ENCODE results near the gene KIAA0232.
A peak's percentile ranks its signal among the peaks of the same experiment; 100 is the strongest.

KIAA0232 gene

DNA sequence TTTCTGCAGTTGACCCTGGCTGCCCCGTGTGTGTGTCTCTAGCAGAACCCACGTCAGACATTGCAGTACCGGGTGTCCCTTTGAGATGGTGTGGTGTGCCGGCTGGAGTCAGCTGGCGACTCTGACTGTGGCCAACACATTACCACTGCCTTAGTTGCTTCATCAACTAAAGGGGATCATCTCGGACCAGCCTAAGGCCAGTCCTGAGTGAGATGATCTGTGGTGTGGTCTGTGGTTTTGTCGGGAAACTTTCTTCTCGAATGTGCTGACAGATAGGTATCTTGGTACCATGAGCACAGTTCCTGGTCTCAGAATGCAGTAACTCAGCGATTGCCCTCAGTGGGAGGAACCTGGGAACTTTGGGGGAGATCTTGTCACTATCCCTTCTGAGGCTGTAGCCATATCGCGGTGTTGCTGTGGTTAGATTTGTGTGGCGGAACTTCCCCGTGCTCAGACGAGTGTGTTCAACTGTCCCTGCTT is 142.9 kb downstream of the KIAA0232 start:
- TF ChIP-seq TAF1 (IDR thresholded peaks at IDR 0.05; ENCODE audit: low read depth, low read length) (no peak), PAX5 (IDR thresholded peaks at IDR 0.05; ENCODE audit: insufficient read depth, low read length, severe bottlenecking) (no peak), POLR2A (IDR thresholded peaks at IDR 0.05; ENCODE audit: low read depth, low read length) (no peak), SPI1 (IDR thresholded peaks at IDR 0.05; ENCODE audit: low read depth, low read length) (no peak), POU2F2 (IDR thresholded peaks at IDR 0.05; ENCODE audit: low read depth, low read length) (no peak), POLR2AphosphoS5 (IDR thresholded peaks at IDR 0.05; ENCODE audit: low read depth, low read length) (no peak)
- DNase-seq (ENCODE audit: insufficient read length, low spot score) (no peak), FAIRE-seq (peak; percentile 65)

DNA sequence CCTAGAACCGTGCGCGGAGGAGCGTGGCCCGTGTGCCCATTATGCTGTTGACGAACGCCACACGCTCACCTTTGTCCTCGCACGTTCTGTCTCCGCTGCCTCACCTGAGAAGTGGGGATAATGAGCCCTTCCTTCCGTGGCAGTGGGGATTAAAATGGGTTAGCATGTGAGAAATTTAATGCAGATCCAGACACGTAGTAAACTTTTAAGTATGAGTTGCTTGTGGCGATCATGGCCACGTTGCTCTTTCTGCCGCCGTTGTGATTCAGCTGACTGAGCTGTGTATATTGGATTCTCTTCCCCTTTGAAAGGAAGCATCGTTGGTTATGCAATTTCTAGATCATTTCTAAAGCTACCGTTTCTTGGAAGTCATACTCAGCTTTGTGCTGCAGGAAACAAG is 143.6 kb downstream of the KIAA0232 start:
- TF ChIP-seq TAF1 (IDR thresholded peaks at IDR 0.05; ENCODE audit: low read depth, low read length) (no peak), POLR2AphosphoS5 (IDR thresholded peaks at IDR 0.05; ENCODE audit: low read depth, low read length) (no peak), POLR2A (IDR thresholded peaks at IDR 0.05; ENCODE audit: low read depth, low read length) (no peak), SPI1 (IDR thresholded peaks at IDR 0.05; ENCODE audit: low read depth, low read length) (no peak), PAX5 (IDR thresholded peaks at IDR 0.05; ENCODE audit: insufficient read depth, low read length, severe bottlenecking) (no peak), POU2F2 (IDR thresholded peaks at IDR 0.05; ENCODE audit: low read depth, low read length) (no peak)
- FAIRE-seq (peak; percentile 62), DNase-seq (ENCODE audit: insufficient read length, low spot score) (no peak)

DNA sequence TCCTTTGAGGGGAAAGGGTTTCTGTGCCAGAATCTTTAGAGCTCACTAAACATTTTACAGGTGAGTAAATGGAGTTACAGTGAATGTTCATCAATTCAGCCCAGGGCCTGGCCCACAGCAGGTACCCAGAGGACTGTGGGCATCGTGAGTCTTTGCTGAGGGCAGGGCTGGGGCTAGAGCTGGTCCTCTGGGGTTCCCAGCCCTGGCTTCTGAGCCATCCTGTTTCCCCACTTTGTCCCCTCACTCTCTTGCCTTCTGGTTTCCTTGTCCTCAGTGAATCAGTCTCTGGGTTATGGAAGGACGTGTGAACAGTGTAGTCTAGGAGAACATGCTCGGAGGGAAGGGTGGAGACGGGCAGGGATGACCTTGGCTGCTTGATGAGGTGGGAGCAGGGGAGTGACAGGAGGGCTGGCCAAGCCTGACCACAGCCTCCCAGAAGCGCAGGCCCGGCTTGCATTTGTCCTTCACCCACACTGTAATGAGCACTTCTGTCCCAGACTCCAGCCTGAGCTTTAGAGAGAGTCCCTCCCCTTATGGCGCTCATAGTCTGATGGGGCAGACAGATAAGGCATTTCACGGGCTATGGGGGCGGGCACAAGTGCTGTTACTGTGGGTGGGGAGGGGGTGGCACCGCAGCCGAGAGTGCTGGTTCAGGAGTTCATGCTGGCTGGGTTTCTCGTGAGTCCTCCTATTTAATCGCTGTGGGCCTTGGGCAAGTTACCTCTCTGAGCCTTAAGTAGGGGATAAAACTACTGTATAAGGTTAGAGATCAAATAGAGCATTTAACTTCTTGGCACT is 144.4 kb downstream of the KIAA0232 start:
- FAIRE-seq (no peak), DNase-seq (ENCODE audit: insufficient read length, low spot score) (no peak)

DNA sequence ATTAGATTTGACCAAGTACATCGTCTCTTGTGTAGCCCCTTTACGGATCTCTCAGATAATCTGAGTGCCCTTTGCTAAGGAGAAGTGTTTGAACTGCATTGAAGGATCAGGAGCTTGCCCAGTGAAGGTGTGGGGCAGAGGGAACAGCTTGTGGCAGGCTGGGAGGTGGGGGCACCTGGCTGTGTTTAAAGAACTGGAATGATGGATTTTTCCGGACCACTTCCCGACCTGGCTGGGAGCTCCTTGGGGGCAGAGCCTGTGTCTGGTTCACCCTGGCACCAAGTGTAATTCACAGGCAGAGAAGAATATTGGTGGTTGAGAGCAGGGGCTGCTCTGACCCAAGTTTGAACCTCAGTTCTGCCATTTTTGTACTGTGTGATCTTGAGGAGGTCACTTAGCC is 145.6 kb downstream of the KIAA0232 start:
- DNase-seq (ENCODE audit: insufficient read length, low spot score) (no peak), FAIRE-seq (no peak)
- TF ChIP-seq SPI1 (IDR thresholded peaks at IDR 0.05; ENCODE audit: low read depth, low read length) = no peak
- no peak for TF ChIP-seq POLR2A (IDR thresholded peaks at IDR 0.05; ENCODE audit: low read depth, low read length)
- TF ChIP-seq POU2F2 (IDR thresholded peaks at IDR 0.05; ENCODE audit: low read depth, low read length) = no peak
- no peak for TF ChIP-seq PAX5 (IDR thresholded peaks at IDR 0.05; ENCODE audit: insufficient read depth, low read length, severe bottlenecking)
- no peak for TF ChIP-seq TAF1 (IDR thresholded peaks at IDR 0.05; ENCODE audit: low read depth, low read length)
- TF ChIP-seq POLR2AphosphoS5 (IDR thresholded peaks at IDR 0.05; ENCODE audit: low read depth, low read length) = no peak

More for the DNA sequence above, 144.4 kb downstream of the KIAA0232 start:
- TF ChIP-seq PAX5 (IDR thresholded peaks at IDR 0.05; ENCODE audit: insufficient read depth, low read length, severe bottlenecking) = no peak
- TF ChIP-seq POU2F2 (IDR thresholded peaks at IDR 0.05; ENCODE audit: low read depth, low read length) = no peak
- TF ChIP-seq POLR2A (IDR thresholded peaks at IDR 0.05; ENCODE audit: low read depth, low read length) = no peak
- TF ChIP-seq TAF1 (IDR thresholded peaks at IDR 0.05; ENCODE audit: low read depth, low read length) = no peak
- no peak for TF ChIP-seq SPI1 (IDR thresholded peaks at IDR 0.05; ENCODE audit: low read depth, low read length)
- TF ChIP-seq POLR2AphosphoS5 (IDR thresholded peaks at IDR 0.05; ENCODE audit: low read depth, low read length) = no peak

DNA sequence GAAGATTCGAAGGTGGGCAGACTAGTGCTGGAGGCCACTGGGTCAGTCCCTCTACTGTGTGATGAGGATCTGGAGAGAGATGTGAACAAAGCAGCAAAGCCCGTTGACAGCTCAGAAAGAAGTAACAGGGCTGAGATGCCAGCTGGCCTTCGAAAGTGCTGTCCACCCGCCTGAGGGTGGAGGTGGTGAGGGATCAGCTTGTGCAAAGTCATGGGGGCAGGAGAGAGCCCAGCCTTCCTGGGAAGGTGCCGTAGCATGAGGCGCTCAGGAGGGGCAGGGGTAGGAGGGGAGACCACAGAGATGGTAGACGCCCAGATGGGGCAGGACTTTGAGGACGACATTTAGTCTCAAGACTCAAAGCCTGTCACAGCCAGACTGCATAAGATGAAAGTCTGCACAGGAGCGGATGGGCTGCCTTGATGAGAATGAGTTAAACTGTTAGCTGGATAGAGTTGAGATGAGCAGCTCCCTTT is 146.8 kb downstream of the KIAA0232 start:
- no peak for TF ChIP-seq TAF1 (IDR thresholded peaks at IDR 0.05; ENCODE audit: low read depth, low read length)
- no peak for FAIRE-seq
- no peak for DNase-seq (ENCODE audit: insufficient read length, low spot score)

DNA sequence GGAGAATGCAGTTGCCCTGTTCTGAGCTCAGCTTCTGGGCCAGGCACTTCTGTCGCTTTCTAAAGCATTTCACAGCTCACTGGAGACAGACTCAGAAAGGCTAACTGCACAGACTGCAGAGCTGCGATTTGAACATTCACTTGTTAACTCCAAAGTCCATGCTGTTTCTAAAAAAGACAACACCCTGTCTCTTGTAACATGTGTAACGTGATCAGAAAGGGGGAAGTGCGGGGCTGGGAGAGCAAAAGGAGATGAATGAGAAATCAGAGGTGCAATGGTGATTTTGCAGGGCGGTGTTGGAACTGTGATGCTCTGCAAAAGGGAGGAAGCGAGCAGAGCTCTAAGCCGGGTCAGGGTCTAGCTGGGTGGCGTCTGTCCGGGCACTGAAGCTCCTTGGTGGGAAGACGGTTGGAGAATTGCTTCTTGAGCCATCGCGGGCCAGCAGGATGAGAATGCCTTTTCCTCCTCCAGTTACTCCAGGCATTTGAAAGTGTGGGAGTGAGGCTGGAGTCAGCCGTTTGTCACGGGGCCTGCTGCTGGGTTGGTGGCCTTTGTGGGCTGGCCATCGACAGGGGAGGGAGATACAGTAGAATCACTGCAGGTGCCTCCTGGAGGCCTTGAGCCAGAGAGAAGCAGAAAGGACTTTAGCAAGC is 147.4 kb downstream of the KIAA0232 start:
- TF ChIP-seq POLR2A (IDR thresholded peaks at IDR 0.05; ENCODE audit: low read depth, low read length) (no peak), SPI1 (IDR thresholded peaks at IDR 0.05; ENCODE audit: low read depth, low read length) (no peak), TAF1 (IDR thresholded peaks at IDR 0.05; ENCODE audit: low read depth, low read length) (no peak), POLR2AphosphoS5 (IDR thresholded peaks at IDR 0.05; ENCODE audit: low read depth, low read length) (no peak), POU2F2 (IDR thresholded peaks at IDR 0.05; ENCODE audit: low read depth, low read length) (no peak), PAX5 (IDR thresholded peaks at IDR 0.05; ENCODE audit: insufficient read depth, low read length, severe bottlenecking) (no peak)
- FAIRE-seq (no peak), DNase-seq (ENCODE audit: insufficient read length, low spot score) (no peak)

DNA sequence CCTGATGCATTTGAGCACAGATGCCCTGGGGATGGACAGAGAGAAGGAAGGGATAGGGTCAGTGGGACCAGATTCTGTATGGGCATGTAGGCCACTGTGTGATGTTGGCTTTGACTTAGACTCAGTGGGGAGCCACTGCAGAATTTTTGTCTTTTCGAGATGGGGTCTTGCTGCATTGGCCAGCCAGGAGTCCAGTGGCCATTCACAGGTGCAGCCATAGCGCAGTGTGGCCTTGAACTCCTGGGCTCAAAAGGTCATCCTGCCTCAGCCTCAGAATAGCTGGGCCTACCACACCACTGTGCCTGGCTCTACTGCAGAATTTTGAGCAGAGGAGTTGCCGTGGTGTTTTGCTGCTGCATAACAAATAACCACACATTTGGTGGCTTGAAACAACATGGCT is 149.9 kb downstream of the KIAA0232 start:
- FAIRE-seq (no peak), DNase-seq (ENCODE audit: insufficient read length, low spot score) (no peak)
- no peak for TF ChIP-seq POLR2A (IDR thresholded peaks at IDR 0.05; ENCODE audit: low read depth, low read length)
- TF ChIP-seq POLR2AphosphoS5 (IDR thresholded peaks at IDR 0.05; ENCODE audit: low read depth, low read length) = no peak
- TF ChIP-seq POU2F2 (IDR thresholded peaks at IDR 0.05; ENCODE audit: low read depth, low read length) = no peak
- TF ChIP-seq SPI1 (IDR thresholded peaks at IDR 0.05; ENCODE audit: low read depth, low read length) = no peak
- no peak for TF ChIP-seq PAX5 (IDR thresholded peaks at IDR 0.05; ENCODE audit: insufficient read depth, low read length, severe bottlenecking)
- no peak for TF ChIP-seq TAF1 (IDR thresholded peaks at IDR 0.05; ENCODE audit: low read depth, low read length)

DNA sequence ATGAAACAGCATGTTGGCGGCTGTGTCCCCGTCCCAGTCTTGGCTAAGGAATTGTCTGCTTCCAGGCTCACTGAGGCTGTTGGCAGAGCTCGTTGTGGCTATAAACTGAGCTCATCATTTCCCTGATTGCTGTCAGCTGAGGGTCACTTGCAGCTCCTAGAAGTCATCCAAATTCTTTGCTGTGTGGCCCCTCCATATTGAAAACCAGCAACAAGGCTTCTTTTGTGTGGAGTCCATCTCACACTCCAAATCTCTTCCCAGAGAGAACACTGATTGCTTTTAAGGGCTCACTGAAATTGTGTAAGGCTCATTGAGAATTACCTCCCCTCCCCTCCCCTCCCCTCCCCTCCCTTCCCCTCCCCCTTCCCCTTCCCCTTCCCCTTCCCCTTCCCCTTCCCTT is 150.4 kb downstream of the KIAA0232 start:
- no peak for DNase-seq (ENCODE audit: insufficient read length, low spot score)
- no peak for FAIRE-seq
- TF ChIP-seq POU2F2 (IDR thresholded peaks at IDR 0.05; ENCODE audit: low read depth, low read length) = no peak
- no peak for TF ChIP-seq TAF1 (IDR thresholded peaks at IDR 0.05; ENCODE audit: low read depth, low read length)
- no peak for TF ChIP-seq SPI1 (IDR thresholded peaks at IDR 0.05; ENCODE audit: low read depth, low read length)
- TF ChIP-seq POLR2A (IDR thresholded peaks at IDR 0.05; ENCODE audit: low read depth, low read length) = no peak
- TF ChIP-seq PAX5 (IDR thresholded peaks at IDR 0.05; ENCODE audit: insufficient read depth, low read length, severe bottlenecking) = no peak
- no peak for TF ChIP-seq POLR2AphosphoS5 (IDR thresholded peaks at IDR 0.05; ENCODE audit: low read depth, low read length)

Measured in GM12891 (cell line).